HepG2 (cell line): ENCODE results near the gene SPAG9. TPM values are rescaled to one million over a fixed set of nuclear protein-coding genes. Genes with fewer than 3 reads are reported as not detected.

Experiments
- DR1 ChIP-seq: sonication (generic); formaldehyde crosslinking; IDR thresholded peaks from 2 replicates; pipeline ENCODE4 v1.8.0; 2021; ENCODE audit warnings: mild to moderate bottlenecking, missing genetic modification reagents, inconsistent platforms
- HNF1A ChIP-seq, 2 experiments: sonication (generic) in 1 of 2; formaldehyde crosslinking in 1 of 2; IDR thresholded peaks; 2 replicates each; pipeline versions ENCODE4 v1.4.0 to v1.6.1; 2016 to 2020; ENCODE audit warnings: borderline replicate concordance in 1 of 2, low read depth in 1 of 2, mild to moderate bottlenecking in 1 of 2, missing genetic modification reagents in 1 of 2
- JUNB ChIP-seq: sonication (generic); formaldehyde crosslinking; IDR thresholded peaks from 2 replicates; pipeline ENCODE4 v1.8.0; 2022; ENCODE audit warnings: missing genetic modification reagents, mild to moderate bottlenecking, borderline replicate concordance
- KDM2A ChIP-seq: sonication (generic); formaldehyde crosslinking; IDR thresholded peaks from 2 replicates; pipeline ENCODE4 v1.4.0; 2020; ENCODE audit warnings: low read depth, missing genetic modification reagents, borderline replicate concordance
- MATR3 ChIP-seq: sonication (generic); formaldehyde crosslinking; IDR thresholded peaks from 2 replicates; pipeline ENCODE4 v1.4.0; 2020; ENCODE audit warnings: missing genetic modification reagents
- MBNL3 ChIP-seq: fragments of 250-450 bp; sonication (Bioruptor Pico); conservative IDR thresholded peaks from 2 replicates; pipeline ENCODE4 v1.8.0; 2022; ENCODE audit warnings: mild to moderate bottlenecking, inconsistent platforms
- RBM39 ChIP-seq: fragments of 200-400 bp; formaldehyde crosslinking; IDR thresholded peaks from one replicate; pipeline ENCODE4 v1.6.1; 2018; ENCODE audit warnings: antibody characterized with exemption, mild to moderate bottlenecking, low read depth, low read length; ENCODE audit not compliant: poor library complexity, severe bottlenecking
- RXRB ChIP-seq: IDR thresholded peaks from 2 replicates; pipeline ENCODE4 v1.6.1; 2016; ENCODE audit warnings: borderline replicate concordance, missing genetic modification reagents, missing compliant biosample characterization
- SNAPC4 ChIP-seq: sonication (generic); formaldehyde crosslinking; IDR thresholded peaks from 2 replicates; pipeline ENCODE4 v1.4.0; 2020; ENCODE audit warnings: mild to moderate bottlenecking, missing genetic modification reagents
- SP4 ChIP-seq: sonication (generic); formaldehyde crosslinking; IDR thresholded peaks from 2 replicates; pipeline ENCODE4 v1.8.1; 2023; ENCODE audit warnings: mild to moderate bottlenecking, missing genetic modification reagents
- ZHX1 ChIP-seq: sonication (generic); formaldehyde crosslinking; IDR thresholded peaks from 2 replicates; pipeline ENCODE4 v1.8.1; 2022; ENCODE audit warnings: low read depth, mild to moderate bottlenecking, missing genetic modification reagents
- ZMYM3 ChIP-seq: sonication (generic); formaldehyde crosslinking; IDR thresholded peaks from 2 replicates; pipeline ENCODE4 v1.5.1; 2020; ENCODE audit warnings: mild to moderate bottlenecking, missing genetic modification reagents
- ZNF260 ChIP-seq: sonication (generic); formaldehyde crosslinking; IDR thresholded peaks from 2 replicates; pipeline ENCODE4 v1.4.0; 2020; ENCODE audit warnings: missing genetic modification reagents, low read depth, mild to moderate bottlenecking, borderline replicate concordance
- ZNF333 ChIP-seq: sonication (generic); formaldehyde crosslinking; IDR thresholded peaks from 2 replicates; pipeline ENCODE4 v1.4.0; 2020; ENCODE audit warnings: mild to moderate bottlenecking, missing genetic modification reagents, borderline replicate concordance
- ZNF501 ChIP-seq: sonication (generic); formaldehyde crosslinking; IDR thresholded peaks from 2 replicates; pipeline ENCODE4 v1.5.1; 2020; ENCODE audit warnings: mild to moderate bottlenecking, moderate library complexity, missing genetic modification reagents
- ZNF878 ChIP-seq: sonication (generic); formaldehyde crosslinking; IDR thresholded peaks from 2 replicates; pipeline ENCODE4 v1.8.1; 2023; ENCODE audit warnings: mild to moderate bottlenecking, missing genetic modification reagents, moderate library complexity
- polyA plus RNA-seq, 8 experiments: library from polyadenylated mRNA; depleted of rRNA in 3 of 8; stranded (reverse) in 7 of 8; unstranded in 1 of 8; fragments of >200 nt; fragmentation: Illumina TruSeq in 4 of 8; extraction: Trizol in 4 of 8; gene quantifications; 2 replicates each; pipeline versions ENCODE4 v1.2.1 to v1.2.3, GENCODE V29; 2011 to 2016; ENCODE audit warnings: low read depth in 4 of 8, missing spikeins in 1 of 8, mixed read lengths in 1 of 8; ENCODE audit not compliant: insufficient read depth in 1 of 8
- total RNA-seq, 5 experiments: library from RNA; depleted of rRNA; stranded (reverse); fragments of >200 nt; fragmentation: Illumina TruSeq; extraction: Trizol; gene quantifications; 2 replicates each; pipeline ENCODE4 v1.2.3, GENCODE V29; 2016; ENCODE audit warnings: low read depth in 1 of 5

The SPAG9 gene
- total and polyA plus RNA-seq, 2 of the 13 experiments (the other 11 are each of a cell fraction or from before 2014, with no cell fraction given), result 43.2 to 78.6 TPM

- TF ChIP-seq HNF1A (IDR thresholded peaks at IDR 0.05; ENCODE audit: low read depth) (no peak), HNF1A (CRISPR knock-in tag; IDR thresholded peaks at IDR 0.05; ENCODE audit: borderline replicate concordance) (0 out of 2 replicates have a peak, but pooled peaks have one; percentile 50), SNAPC4 (CRISPR knock-in tag) (0 out of 2 replicates have a peak, but pooled peaks have one; percentile 71), DR1 (peak; percentile 54; the same call in 1 of the 2 replicates), ZNF333 (peak; percentile 97), MATR3 (CRISPR knock-in tag) (no peak), JUNB (CRISPR knock-in tag) (no peak), KDM2A (CRISPR knock-in tag) (peak; percentile 89), ZNF260 (CRISPR knock-in tag) (no peak), ZHX1 (CRISPR knock-in tag) (no peak), MBNL3 (CRISPR knock-in tag) (no peak), ZNF878 (no peak), RBM39 (peak; percentile 50), ZMYM3 (0 out of 2 replicates have a peak, but pooled peaks have one; percentile 80), ZNF501 (CRISPR knock-in tag) (peak; percentile 63), RXRB (CRISPR knock-in tag) (peak; percentile 63; the same call in 1 of the 2 replicates), SP4 (no peak)
Observed at GRCh38 chr17:50931144-50931908, 189.3 kb downstream of the SPAG9 start (continued).
